GM12873 (cell line): ENCODE measurements around the gene VEPH1.

Experiments
- TF ChIP-seq, protein P1 (sequence below): IDR thresholded peaks from 2 replicates; pipeline ENCODE4 v1.5.1; 2012; ENCODE audit warnings: low read depth, mild to moderate bottlenecking, moderate library complexity, low read length, control low read depth; ENCODE audit not compliant: insufficient read depth; ENCODE audit errors: missing control alignments

Gene VEPH1

DNA sequence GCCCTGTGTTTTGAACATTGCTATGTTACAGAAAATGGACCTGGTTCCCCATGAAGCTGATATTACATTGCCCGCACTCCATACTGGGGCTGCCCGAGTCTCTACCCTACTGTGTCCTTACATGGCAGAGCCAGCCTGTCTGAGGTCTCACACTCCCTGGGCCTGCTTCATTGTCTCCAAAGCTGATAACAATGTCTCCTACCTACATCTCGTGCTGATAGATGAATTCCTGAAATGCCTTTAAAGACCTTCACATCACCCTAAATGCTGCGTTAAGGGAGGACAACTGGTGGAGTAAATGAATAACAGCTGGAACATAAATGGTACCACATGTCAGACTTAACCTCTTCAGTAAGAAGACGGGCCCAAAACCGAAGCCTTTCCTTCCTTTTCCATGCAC, 129.4 kb downstream of the VEPH1 start:
- TF ChIP-seq, protein P1, sequence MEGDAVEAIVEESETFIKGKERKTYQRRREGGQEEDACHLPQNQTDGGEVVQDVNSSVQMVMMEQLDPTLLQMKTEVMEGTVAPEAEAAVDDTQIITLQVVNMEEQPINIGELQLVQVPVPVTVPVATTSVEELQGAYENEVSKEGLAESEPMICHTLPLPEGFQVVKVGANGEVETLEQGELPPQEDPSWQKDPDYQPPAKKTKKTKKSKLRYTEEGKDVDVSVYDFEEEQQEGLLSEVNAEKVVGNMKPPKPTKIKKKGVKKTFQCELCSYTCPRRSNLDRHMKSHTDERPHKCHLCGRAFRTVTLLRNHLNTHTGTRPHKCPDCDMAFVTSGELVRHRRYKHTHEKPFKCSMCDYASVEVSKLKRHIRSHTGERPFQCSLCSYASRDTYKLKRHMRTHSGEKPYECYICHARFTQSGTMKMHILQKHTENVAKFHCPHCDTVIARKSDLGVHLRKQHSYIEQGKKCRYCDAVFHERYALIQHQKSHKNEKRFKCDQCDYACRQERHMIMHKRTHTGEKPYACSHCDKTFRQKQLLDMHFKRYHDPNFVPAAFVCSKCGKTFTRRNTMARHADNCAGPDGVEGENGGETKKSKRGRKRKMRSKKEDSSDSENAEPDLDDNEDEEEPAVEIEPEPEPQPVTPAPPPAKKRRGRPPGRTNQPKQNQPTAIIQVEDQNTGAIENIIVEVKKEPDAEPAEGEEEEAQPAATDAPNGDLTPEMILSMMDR: no peak

DNA sequence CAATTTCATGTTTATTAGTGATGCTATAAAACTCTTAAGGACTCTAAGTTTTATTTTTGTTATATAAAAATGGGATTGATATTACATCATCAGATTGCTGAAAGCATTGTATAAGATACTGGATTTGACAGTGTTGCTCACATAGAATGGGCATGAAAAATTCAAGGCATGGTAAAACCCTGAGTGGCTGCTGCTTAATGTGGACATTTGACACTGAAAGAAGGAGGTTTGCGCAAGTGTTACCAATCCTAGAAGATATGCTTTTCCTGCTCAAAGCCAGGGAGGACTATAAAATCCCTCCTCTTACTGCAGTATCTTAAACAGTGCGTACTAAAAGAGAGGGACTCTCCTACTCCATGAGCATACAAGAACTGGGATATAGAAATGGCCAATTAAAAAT, 132.3 kb downstream of the VEPH1 start:
- TF ChIP-seq, protein P1: no peak

DNA sequence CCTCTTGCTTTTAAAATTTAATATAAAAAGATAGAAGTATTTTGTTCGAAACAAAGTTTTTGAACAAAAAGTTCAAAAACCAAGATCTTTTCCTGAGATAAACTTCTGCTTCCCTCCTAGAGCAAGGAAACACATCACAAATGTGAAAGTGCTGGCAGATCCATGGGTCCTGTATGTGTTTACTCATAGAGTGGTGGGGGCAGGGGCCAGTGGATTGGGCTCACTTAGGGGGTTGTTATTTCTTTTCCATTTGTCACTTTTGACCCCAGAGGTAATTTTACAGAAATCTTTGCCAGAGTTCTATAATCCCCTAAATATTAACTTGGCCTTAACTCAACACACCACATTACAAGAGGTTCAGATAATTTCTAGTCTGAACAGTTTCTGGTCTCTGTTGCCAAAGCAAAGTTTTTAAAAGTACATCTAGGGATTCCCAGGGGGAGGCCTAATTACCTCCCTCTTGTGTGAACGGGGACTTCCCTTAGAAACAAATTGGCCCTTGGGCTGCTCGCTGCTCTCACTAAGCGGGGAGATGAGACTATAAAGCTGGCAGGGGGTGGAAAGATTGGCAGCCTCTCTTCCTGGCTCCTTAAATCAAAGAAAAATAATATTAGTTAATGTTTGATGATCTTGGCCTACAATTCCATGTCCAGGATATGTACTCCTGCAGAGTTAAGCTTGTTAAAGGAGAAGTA, 133.3 kb downstream of the VEPH1 start:
- TF ChIP-seq, protein P1: no peak

DNA sequence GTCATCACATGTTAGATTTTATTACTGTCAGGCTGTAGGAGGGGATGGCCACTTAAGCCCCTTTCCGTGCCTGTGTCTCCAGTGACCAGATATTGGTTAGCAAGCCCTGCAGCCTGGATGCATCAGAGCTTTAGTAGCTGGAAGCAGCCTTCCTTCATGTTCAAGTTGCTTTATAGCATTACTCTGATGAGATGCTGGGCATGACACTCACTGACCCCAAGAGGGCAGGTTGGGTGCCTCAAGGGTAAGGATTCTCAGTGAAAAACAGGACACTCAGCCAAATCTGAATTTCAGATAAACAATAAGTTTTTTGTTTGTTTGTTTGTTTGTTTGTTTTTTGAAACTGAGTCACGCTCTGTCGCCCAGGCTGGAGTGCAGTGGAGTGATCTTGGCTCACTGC, 135.0 kb downstream of the VEPH1 start:
- TF ChIP-seq, protein P1: no peak

DNA sequence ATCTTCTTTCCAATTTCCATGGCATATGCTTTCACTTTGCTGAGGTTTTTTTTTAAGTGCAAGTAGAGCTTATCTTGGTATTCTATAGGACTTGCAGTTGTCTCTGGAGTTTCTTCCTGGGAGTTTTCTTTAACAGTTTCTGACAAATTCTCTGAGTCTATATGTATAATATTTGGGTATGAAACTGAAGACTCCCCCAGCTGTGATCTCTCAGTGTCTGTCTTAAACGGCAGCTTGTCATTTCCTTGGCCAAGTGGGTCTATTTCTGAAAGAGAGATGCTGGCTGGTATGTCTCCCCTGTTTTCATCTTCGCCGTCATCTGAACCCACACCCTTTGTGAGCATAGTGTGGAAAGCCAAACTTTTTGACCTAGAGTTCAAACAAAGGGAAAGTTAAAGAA, 139.8 kb downstream of the VEPH1 start:
- TF ChIP-seq, protein P1: no peak

DNA sequence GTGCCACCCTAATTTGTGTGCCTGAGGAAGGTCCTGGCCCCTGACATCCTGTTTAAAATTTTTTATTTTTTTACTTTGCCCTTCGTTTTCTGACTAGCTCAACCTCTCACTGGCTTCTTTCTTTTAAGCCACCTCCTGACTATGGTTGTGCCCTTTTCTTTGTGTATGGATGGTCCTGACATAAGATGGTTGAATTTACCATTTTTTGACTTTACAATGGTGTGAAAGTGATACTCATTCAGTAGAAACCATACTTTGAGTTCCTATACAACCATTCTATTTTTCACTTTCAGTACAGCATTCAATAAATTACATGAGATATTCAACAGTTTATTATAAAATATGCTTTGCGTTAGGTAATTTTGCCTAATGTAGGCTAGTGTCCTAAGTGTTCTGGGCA, 140.9 kb downstream of the VEPH1 start:
- TF ChIP-seq, protein P1: no peak

DNA sequence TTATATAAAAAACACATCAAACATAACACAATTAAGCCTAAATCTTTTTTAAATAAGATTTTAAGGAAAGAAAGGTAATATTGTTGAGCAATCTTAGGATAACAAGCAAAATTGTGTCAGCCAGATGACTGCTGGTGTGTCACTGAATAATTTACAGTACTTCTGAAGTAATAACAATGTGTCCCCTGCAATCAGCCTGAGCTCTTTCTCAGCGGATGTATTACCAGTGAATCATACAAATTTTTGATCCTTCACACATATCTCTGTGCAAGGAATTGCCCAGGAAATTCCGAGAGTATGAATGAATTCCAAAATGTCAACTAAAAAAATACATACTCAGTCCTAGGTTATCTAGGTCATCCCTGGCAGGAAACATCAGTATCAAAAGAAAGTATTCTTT, 143.2 kb downstream of the VEPH1 start:
- TF ChIP-seq, protein P1: no peak
